ENCODE results near the gene GLI1.

GLI1 gene

DNA sequence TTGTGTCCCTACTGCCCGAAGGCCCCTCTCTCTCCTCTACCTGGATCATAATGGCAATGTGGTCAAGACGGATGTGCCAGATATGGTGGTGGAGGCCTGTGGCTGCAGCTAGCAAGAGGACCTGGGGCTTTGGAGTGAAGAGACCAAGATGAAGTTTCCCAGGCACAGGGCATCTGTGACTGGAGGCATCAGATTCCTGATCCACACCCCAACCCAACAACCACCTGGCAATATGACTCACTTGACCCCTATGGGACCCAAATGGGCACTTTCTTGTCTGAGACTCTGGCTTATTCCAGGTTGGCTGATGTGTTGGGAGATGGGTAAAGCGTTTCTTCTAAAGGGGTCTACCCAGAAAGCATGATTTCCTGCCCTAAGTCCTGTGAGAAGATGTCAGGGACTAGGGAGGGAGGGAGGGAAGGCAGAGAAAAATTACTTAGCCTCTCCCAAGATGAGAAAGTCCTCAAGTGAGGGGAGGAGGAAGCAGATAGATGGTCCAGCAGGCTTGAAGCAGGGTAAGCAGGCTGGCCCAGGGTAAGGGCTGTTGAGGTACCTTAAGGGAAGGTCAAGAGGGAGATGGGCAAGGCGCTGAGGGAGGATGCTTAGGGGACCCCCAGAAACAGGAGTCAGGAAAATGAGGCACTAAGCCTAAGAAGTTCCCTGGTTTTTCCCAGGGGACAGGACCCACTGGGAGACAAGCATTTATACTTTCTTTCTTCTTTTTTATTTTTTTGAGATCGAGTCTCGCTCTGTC is 2.7 kb upstream of the GLI1 start:
- TF ChIP-seq EZH2phosphoT487 (conservative IDR thresholded peaks at IDR 0.05; ENCODE audit: low read length) = no peak
- TF ChIP-seq, protein P1, sequence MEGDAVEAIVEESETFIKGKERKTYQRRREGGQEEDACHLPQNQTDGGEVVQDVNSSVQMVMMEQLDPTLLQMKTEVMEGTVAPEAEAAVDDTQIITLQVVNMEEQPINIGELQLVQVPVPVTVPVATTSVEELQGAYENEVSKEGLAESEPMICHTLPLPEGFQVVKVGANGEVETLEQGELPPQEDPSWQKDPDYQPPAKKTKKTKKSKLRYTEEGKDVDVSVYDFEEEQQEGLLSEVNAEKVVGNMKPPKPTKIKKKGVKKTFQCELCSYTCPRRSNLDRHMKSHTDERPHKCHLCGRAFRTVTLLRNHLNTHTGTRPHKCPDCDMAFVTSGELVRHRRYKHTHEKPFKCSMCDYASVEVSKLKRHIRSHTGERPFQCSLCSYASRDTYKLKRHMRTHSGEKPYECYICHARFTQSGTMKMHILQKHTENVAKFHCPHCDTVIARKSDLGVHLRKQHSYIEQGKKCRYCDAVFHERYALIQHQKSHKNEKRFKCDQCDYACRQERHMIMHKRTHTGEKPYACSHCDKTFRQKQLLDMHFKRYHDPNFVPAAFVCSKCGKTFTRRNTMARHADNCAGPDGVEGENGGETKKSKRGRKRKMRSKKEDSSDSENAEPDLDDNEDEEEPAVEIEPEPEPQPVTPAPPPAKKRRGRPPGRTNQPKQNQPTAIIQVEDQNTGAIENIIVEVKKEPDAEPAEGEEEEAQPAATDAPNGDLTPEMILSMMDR (IDR thresholded peaks at IDR 0.05; ENCODE audit: insufficient read depth, low read length, poor library complexity, severe bottlenecking) = no peak
- no peak overlapping the region for H2AFZ ChIP-seq (ENCODE audit: low read depth, low read length, severe bottlenecking)
- H3K9me3 ChIP-seq (ENCODE audit: insufficient read depth, low read length) = no peaks in the 10 kb centered on the region
- H3K79me2 ChIP-seq (ENCODE audit: insufficient read depth, low read length) = no peaks in the 10 kb centered on the region; the same call in 1 of the 2 replicates
- H3K36me3 ChIP-seq (ENCODE audit: low read length) = no peaks in the 10 kb centered on the region
- no peak overlapping the region for H3K4me2 ChIP-seq (ENCODE audit: low read depth, low read length, poor library complexity, severe bottlenecking)
- H3F3A ChIP-seq (ENCODE audit: insufficient read depth) = peaks cover 14% of the 10 kb centered on the region
- no peak overlapping the region for H3K27ac ChIP-seq (ENCODE audit: low read depth, low read length)
- H3K27me3 ChIP-seq (ENCODE audit: low read length) = no peaks in the 10 kb centered on the region
- H3K4me3 ChIP-seq (ENCODE audit: insufficient read depth, low read length, poor library complexity, severe bottlenecking) = no peak overlapping the region
- no peaks in the 10 kb centered on the region for H3K9me2 ChIP-seq (replicated peaks; ENCODE audit: insufficient read depth, low read length)
- no peaks in the 10 kb centered on the region for H4K20me1 ChIP-seq (ENCODE audit: low read depth, low read length)
- H3K9ac ChIP-seq (ENCODE audit: low read length) = no peak overlapping the region

DNA sequence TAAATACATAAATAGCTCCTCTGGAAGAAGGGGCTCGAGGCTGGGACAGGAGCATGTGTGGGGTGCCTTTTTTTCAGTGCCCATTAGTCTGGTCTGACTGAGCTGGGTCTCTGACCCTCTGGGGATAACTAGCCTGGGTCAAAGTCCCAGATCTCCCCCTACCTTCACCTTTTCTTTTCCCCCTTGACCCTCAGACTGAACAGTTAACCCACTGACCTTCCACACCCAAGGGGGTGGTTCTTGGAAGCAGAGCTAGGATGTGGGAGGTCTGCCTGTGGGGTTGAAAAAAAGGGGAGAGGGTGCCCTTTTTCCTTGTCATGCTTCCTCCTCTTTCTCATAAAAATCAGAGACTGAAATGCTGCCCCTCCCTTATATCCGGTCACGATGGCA is 925 bp upstream of the GLI1 start:
- no peaks in the 10 kb centered on the region for H3K9me2 ChIP-seq (replicated peaks; ENCODE audit: insufficient read depth, low read length)
- H3K27me3 ChIP-seq (ENCODE audit: low read length) = no peaks in the 10 kb centered on the region
- TF ChIP-seq, protein P1 (IDR thresholded peaks at IDR 0.05; ENCODE audit: insufficient read depth, low read length, poor library complexity, severe bottlenecking) = no peak
- TF ChIP-seq EZH2phosphoT487 (conservative IDR thresholded peaks at IDR 0.05; ENCODE audit: low read length) = no peak
- H2AFZ ChIP-seq (ENCODE audit: low read depth, low read length, severe bottlenecking) = peak overlapping the region; percentile 92
- no peaks in the 10 kb centered on the region for H4K20me1 ChIP-seq (ENCODE audit: low read depth, low read length)
- peak overlapping the region; percentile 96 for H3K4me3 ChIP-seq (ENCODE audit: insufficient read depth, low read length, poor library complexity, severe bottlenecking)
- no peaks in the 10 kb centered on the region; the same call in 1 of the 2 replicates for H3K79me2 ChIP-seq (ENCODE audit: insufficient read depth, low read length)
- H3K4me2 ChIP-seq (ENCODE audit: low read depth, low read length, poor library complexity, severe bottlenecking) = peak overlapping the region; percentile 89
- H3F3A ChIP-seq (ENCODE audit: insufficient read depth) = peaks cover 14% of the 10 kb centered on the region
- peak overlapping the region; percentile 75 for H3K27ac ChIP-seq (ENCODE audit: low read depth, low read length)
- peak overlapping the region; percentile 59 for H3K9ac ChIP-seq (ENCODE audit: low read length)
- H3K36me3 ChIP-seq (ENCODE audit: low read length) = no peaks in the 10 kb centered on the region
- H3K9me3 ChIP-seq (ENCODE audit: insufficient read depth, low read length) = no peaks in the 10 kb centered on the region

DNA sequence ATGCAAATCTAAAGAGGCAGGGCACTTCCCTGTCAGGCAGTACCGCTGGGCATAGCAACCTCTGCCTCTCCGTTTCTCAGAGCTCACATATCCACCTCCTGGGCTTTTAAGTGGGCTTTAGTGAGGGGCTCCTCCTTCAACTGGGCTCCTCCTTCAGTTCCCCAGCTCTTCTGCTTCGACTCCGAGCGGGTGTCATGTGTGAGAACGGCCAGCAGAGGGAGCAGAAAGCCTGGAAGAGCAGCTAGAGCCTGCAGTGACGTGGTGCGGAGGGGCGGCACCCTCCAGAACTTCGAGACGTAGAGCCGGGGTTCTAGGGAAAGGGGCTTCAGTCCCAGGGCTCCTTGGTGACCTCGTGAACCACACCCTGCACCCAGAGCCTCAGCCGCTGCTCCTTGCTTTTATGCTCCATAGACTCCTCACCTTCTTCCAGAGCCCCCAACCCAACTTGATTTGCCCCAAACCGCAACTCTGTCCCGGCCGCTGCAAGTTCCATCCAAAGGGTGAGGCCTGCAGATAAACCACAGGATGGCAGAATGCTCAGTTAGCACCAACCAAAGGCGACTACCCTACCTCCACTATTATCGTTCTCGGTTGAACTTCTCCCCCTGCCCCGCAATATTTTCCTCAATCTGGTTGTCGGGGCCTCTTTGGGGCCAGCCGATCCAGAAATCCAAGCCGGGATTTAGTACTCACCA is 383 bp upstream of the GLI1 start:
- Histone ChIP-seq H2AFZ (ENCODE audit: low read depth, low read length, severe bottlenecking) (peak overlapping the region; percentile 92), H3K9ac (ENCODE audit: low read length) (peak overlapping the region; percentile 59), H3F3A (ENCODE audit: insufficient read depth) (peaks cover 14% of the 10 kb centered on the region), H3K4me3 (ENCODE audit: insufficient read depth, low read length, poor library complexity, severe bottlenecking) (peak overlapping the region; percentile 96), H3K79me2 (ENCODE audit: insufficient read depth, low read length) (no peaks in the 10 kb centered on the region; the same call in 1 of the 2 replicates), H4K20me1 (ENCODE audit: low read depth, low read length) (no peaks in the 10 kb centered on the region), H3K36me3 (ENCODE audit: low read length) (no peaks in the 10 kb centered on the region), H3K9me3 (ENCODE audit: insufficient read depth, low read length) (no peaks in the 10 kb centered on the region), H3K4me2 (ENCODE audit: low read depth, low read length, poor library complexity, severe bottlenecking) (peak overlapping the region; percentile 89), H3K9me2 (replicated peaks; ENCODE audit: insufficient read depth, low read length) (no peaks in the 10 kb centered on the region), H3K27ac (ENCODE audit: low read depth, low read length) (peak overlapping the region; percentile 75), H3K27me3 (ENCODE audit: low read length) (no peaks in the 10 kb centered on the region)
- no peak for TF ChIP-seq EZH2phosphoT487 (conservative IDR thresholded peaks at IDR 0.05; ENCODE audit: low read length)
- TF ChIP-seq, protein P1 (IDR thresholded peaks at IDR 0.05; ENCODE audit: insufficient read depth, low read length, poor library complexity, severe bottlenecking) = peak; percentile 89
